ENCODE measurements around the gene GTF3C5. TPM values are rescaled to one million over a fixed set of nuclear protein-coding genes. Genes with fewer than 3 reads are reported as not detected.
"Not testable (repeated sequence)": the region's sequence is repeated elsewhere in the genome, so short reads cannot be mapped to it uniquely, and the experiment has no call there.

The GTF3C5 gene
- polyA plus RNA-seq, 12 donors = 40.1 to 63.0 (median 46.0) TPM; not detected in 1

GRCh38 chr9:133051966-133052539 lies 21.3 kb downstream of the GTF3C5 start:
- DNase-seq = no peak

DNA sequence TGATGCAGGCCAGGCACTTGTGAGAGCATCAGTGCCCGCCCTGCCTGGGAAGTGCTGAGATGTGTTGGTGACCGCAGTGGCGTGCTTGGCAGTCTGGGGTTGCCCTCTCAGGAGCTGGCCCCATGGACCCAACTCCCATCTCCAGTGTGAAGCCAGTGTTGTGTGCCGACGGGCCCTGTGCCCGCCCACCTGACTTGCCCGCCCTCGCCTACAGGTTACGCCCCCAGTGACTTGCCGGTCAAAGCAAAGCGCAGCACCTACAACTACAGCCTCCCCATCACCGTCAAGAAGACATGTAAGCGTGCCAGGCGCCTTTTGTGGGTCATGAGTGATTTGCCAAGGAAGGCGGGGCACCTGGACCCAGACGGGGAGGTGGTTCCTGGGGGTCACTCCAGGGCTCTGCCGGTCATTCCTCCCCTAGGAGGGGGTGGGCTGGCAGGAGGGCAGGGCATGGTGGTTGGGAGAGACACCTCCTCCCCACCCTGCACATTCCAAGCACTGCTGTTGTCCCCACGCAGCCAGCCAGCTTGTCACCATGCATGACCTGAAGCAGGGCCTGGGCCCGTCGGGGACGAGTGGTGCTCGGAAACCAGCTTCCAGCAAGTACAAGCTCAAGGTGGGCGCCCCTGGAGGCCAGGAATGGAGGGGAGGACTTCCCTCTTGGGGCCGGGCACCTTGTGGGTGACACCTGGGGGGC lies 23.5 kb downstream of the GTF3C5 start:
- no peak for DNase-seq

- peak; percentile 50 for DNase-seq
Observed at GRCh38 chr9:133054966-133055365, 24.2 kb downstream of the GTF3C5 start.

GRCh38 chr9:133055788-133056420 lies 25.1 kb downstream of the GTF3C5 start:
- no peak for DNase-seq

- DNase-seq = no peak
Observed at GRCh38 chr9:133056533-133056932, 25.7 kb downstream of the GTF3C5 start.

GRCh38 chr9:133057006-133057405 lies 26.2 kb downstream of the GTF3C5 start:
- peak; percentile 18 for DNase-seq

GRCh38 chr9:133057553-133057952 lies 26.8 kb downstream of the GTF3C5 start:
- DNase-seq = no peak

- DNase-seq = no peak
Observed at GRCh38 chr9:133058071-133058470, 27.3 kb downstream of the GTF3C5 start.

GRCh38 chr9:133058550-133059320 lies 27.9 kb downstream of the GTF3C5 start:
- DNase-seq = no peak

DNA sequence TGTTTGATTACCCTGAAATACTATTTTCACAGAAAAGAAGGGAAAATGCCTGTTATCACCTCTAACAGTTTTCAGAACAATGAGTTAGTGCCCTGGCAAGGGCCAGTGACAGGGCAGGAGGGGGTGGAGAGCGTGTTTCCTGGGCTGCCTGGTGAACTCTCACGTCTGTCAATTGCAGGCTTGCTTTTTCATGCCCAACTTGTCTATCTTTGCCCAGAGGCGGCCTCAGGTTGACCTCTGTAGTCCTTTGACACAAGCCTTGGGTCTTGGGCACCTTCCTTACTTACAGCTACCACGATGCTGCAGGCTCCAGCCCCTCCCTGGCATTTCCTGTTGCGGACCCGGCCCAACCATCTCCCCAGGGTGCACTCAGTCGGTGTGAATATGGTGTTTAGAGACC lies 28.8 kb downstream of the GTF3C5 start:
- DNase-seq = no peak

GRCh38 chr9:133060417-133060841 lies 29.6 kb downstream of the GTF3C5 start:
- DNase-seq = no peak

- DNase-seq = not testable (repeated sequence)
Observed at GRCh38 chr9:133061019-133061763, 30.4 kb downstream of the GTF3C5 start.

GRCh38 chr9:133061764-133062145 lies 31.0 kb downstream of the GTF3C5 start, which contains the start of gene CEL:
Gene CEL (plus strand): TSS chr9:133061981. CDS start chr9:133062003, 22 bp downstream.
- DNase-seq = not testable (repeated sequence)

- DNase-seq = not testable (repeated sequence)
Observed at GRCh38 chr9:133062569-133062968, 31.8 kb downstream of the GTF3C5 start.

- DNase-seq = no peak
Observed at GRCh38 chr9:133063159-133063499, 32.3 kb downstream of the GTF3C5 start.

- DNase-seq = no peak
Observed at GRCh38 chr9:133063500-133064231, 32.9 kb downstream of the GTF3C5 start.

DNA sequence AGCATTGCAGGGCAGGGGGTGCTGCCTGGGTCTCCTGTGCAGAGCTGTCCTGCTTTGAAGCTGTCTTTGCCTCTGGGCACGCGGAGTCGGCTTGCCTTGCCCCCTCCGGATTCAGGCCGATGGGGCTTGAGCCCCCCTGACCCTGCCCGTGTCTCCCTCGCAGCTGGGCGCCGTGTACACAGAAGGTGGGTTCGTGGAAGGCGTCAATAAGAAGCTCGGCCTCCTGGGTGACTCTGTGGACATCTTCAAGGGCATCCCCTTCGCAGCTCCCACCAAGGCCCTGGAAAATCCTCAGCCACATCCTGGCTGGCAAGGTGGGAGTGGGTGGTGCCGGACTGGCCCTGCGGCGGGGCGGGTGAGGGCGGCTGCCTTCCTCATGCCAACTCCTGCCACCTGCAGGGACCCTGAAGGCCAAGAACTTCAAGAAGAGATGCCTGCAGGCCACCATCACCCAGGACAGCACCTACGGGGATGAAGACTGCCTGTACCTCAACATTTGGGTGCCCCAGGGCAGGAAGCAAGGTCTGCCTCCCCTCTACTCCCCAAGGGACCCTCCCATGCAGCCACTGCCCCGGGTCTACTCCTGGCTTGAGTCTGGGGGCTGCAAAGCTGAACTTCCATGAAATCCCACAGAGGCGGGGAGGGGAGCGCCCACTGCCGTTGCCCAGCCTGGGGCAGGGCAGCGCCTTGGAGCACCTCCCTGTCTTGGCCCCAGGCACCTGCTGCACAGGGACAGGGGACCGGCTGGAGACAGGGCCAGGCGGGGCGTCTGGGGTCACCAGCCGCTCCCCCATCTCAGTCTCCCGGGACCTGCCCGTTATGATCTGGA lies 33.7 kb downstream of the GTF3C5 start:
- DNase-seq = no peak

DNA sequence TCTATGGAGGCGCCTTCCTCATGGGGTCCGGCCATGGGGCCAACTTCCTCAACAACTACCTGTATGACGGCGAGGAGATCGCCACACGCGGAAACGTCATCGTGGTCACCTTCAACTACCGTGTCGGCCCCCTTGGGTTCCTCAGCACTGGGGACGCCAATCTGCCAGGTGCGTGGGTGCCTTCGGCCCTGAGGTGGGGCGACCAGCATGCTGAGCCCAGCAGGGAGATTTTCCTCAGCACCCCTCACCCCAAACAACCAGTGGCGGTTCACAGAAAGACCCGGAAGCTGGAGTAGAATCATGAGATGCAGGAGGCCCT lies 34.2 kb downstream of the GTF3C5 start:
- DNase-seq = no peak

GRCh38 chr9:133066181-133066983 lies 35.6 kb downstream of the GTF3C5 start:
- no peak for DNase-seq

Data from muscle of arm (tissue), 12 donors.